Activated CD4-positive, alpha-beta memory T cell treated with anti-CD3 and anti-CD28 coated beads for 36 hours (primary cell): ENCODE results near the gene CIDEC. TPM values are rescaled to one million over a fixed set of nuclear protein-coding genes. Genes with fewer than 3 reads are reported as not detected.
"Not testable (repeated sequence)": the region's sequence is repeated elsewhere in the genome, so short reads cannot be mapped to it uniquely, and the experiment has no call there.

Experiments used
- CTCF ChIA-PET: fragments of 350-600 bp; sonication (Branson Sonifier 250); formaldehyde crosslinking; loops from one replicate; lab custom pipeline; 2021; ENCODE audit warnings: antibody characterized with exemption, inconsistent platforms; lab: Charles Lee
- POLR2A ChIA-PET: fragments of 350-600 bp; sonication (Branson Sonifier 250); formaldehyde crosslinking; loops from one replicate; lab custom pipeline; 2021; ENCODE audit warnings: antibody characterized with exemption; lab: Charles Lee
- DNase-seq: peaks from one replicate; pipeline ENCODE4 v3.0.0-alpha.2; 2020
- H3K27ac Mint-ChIP-seq: one replicate; pipeline ENCODE4 v1.8.0; 2021; ENCODE audit warnings: mixed read lengths
- H3K27me3 Mint-ChIP-seq: one replicate; pipeline ENCODE4 v1.8.0; 2021; ENCODE audit warnings: mixed read lengths
- H3K36me3 Mint-ChIP-seq: one replicate; pipeline ENCODE4 v1.8.0; 2021; ENCODE audit warnings: mixed read lengths
- H3K4me1 Mint-ChIP-seq: one replicate; pipeline ENCODE4 v1.8.0; 2021; ENCODE audit warnings: low read depth, mixed read lengths
- H3K4me3 Mint-ChIP-seq: one replicate; pipeline ENCODE4 v1.8.0; 2021; ENCODE audit warnings: mild to moderate bottlenecking, mixed read lengths
- H3K9me3 Mint-ChIP-seq: one replicate; pipeline ENCODE4 v1.8.0; 2021; ENCODE audit warnings: mixed read lengths
- intact Hi-C: fragments of 100-400 bp; cut with micrococcal nuclease; formaldehyde crosslinking; loops from one replicate; pipeline ENCODE4 v1.15.1; 2023
- total RNA-seq, 2 experiments: library from RNA; stranded (reverse); gene quantifications; one replicate each; pipeline ENCODE4 v1.2.3, GENCODE V29; 2021

Gene CIDEC
- total RNA-seq, 2 experiments from 2014 or later = not detected

DNA sequence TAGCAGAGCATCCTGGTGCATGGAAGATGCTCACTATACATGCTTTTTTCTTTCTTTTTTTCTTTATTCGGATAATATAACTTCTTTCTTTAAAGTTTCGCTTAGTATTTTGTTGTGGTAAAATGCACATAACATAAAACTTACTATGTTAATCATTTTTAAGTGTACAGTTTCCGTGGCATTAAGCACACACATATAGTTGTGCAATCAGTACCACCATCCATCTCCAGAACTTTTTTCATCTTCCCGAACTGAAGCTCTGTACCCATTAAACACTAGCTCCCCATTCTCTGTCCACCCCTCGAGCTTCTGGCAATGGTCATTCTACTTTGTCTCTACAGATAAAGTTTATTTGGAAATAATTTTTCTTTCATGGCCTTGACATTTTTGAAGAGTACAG is 9.4 kb upstream of the CIDEC start:
- peak overlapping the region; percentile 99 for H3K27ac Mint-ChIP-seq
- DNase-seq = no peak
- peaks cover 27% of the 10 kb centered on the region for H3K36me3 Mint-ChIP-seq
- H3K27me3 Mint-ChIP-seq = no peaks in the 10 kb centered on the region
- intact Hi-C loops = no loop called here
- ChIA-PET CTCF (interaction anchor here (1.4 kb wide), 1 partner anchor 41 kb away, joined by 3 read pairs; no protein-coding TSS in a partner anchor), POLR2A (interaction anchor here (2.8 kb wide), 1 partner anchor 43 kb away, joined by 24 read pairs; the partner anchor contains the start of gene CRELD1)
- peaks cover 24% of the 10 kb centered on the region for H3K4me1 Mint-ChIP-seq
- H3K9me3 Mint-ChIP-seq = no peaks in the 10 kb centered on the region
- peak overlapping the region; percentile 99 for H3K4me3 Mint-ChIP-seq

DNA sequence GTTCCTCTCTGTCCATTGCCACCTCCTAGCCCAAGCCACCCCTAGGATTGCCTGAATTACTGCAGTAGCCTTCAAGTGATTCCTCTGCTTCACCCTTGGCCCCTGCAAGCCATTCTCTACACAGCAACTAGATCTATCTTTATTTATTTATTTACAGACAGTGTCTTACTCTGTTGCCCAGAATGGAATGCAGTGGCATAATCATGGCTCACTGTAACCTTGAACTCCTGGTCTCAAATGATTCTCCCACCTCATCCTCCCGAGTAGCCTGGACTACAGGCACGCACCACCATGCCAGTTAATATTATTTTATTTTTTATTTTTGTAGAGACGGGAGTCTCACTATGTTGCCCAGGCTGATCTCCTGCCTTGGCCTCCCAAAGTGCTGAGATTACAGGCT is 8.5 kb upstream of the CIDEC start:
- CTCF ChIA-PET = interaction anchor here (1.4 kb wide), 1 partner anchor 40 kb away, joined by 3 read pairs; no protein-coding TSS in a partner anchor
- intact Hi-C loops = no loop called here
- H3K4me3 Mint-ChIP-seq = no peak overlapping the region
- no peak for DNase-seq
- no peaks in the 10 kb centered on the region for H3K27me3 Mint-ChIP-seq
- H3K27ac Mint-ChIP-seq = no peak overlapping the region
- peaks cover 20% of the 10 kb centered on the region for H3K36me3 Mint-ChIP-seq
- no peaks in the 10 kb centered on the region for H3K9me3 Mint-ChIP-seq
- POLR2A ChIA-PET = no interaction called here
- peaks cover 17% of the 10 kb centered on the region for H3K4me1 Mint-ChIP-seq

DNA sequence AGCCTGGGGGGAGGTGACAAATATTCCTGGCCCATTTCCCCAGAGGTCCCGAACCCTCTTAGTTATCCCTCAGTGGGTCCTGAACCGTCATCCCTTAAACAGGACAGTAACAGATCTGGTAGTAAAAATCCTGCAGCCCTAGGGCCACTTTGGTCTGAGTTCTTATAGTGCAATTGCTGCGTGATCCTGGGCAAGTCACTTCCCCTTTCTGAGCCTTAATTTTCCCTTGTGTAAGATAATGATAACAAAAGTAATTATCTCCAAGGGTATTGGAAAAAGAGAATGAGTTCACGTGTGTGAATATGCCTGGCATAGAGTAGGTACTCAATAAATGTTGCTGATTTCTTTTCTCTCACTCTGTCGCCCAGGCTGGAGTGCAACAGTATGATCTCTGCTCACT is 7.4 kb upstream of the CIDEC start:
- no peaks in the 10 kb centered on the region for H3K27me3 Mint-ChIP-seq
- POLR2A ChIA-PET = no interaction called here
- H3K36me3 Mint-ChIP-seq = peaks cover 11% of the 10 kb centered on the region

DNA sequence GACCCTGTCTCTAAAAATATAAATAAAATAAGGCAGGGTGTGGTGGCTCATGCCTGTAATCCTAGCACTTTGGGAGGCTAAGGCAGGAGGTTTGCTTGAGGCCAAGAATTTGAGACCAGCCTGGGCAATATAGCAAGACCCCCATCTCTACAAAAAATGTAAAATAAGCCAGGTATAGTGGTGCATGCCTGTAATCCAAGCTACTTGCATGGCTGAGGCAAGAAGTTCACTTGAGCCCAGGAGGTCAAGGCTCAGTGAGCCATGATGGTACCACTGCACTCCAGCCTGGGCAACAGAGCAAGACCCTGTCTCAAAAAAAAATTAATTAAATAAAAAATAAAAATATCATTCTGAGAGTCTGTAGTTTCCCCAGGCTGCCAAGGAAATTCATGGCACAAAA is 6.3 kb upstream of the CIDEC start:
- CTCF ChIA-PET = interaction anchor here (0.6 kb wide), 1 partner anchor 45 kb away, joined by 4 read pairs; no protein-coding TSS in a partner anchor
- DNase-seq = no peak
- peaks cover 2% of the 10 kb centered on the region for H3K4me1 Mint-ChIP-seq
- intact Hi-C loops = no loop called here
- peaks cover 5% of the 10 kb centered on the region for H3K36me3 Mint-ChIP-seq
- no peak overlapping the region for H3K27ac Mint-ChIP-seq
- no peak overlapping the region for H3K4me3 Mint-ChIP-seq
- POLR2A ChIA-PET = no interaction called here
- no peaks in the 10 kb centered on the region for H3K9me3 Mint-ChIP-seq
- no peaks in the 10 kb centered on the region for H3K27me3 Mint-ChIP-seq

More for the DNA sequence above, 7.4 kb upstream of the CIDEC start:
- DNase-seq = no peak
- CTCF ChIA-PET = no interaction called here
- H3K4me3 Mint-ChIP-seq = no peak overlapping the region
- H3K27ac Mint-ChIP-seq = no peak overlapping the region
- intact Hi-C loops = no loop called here
- H3K4me1 Mint-ChIP-seq = peaks cover 8% of the 10 kb centered on the region
- no peaks in the 10 kb centered on the region for H3K9me3 Mint-ChIP-seq

DNA sequence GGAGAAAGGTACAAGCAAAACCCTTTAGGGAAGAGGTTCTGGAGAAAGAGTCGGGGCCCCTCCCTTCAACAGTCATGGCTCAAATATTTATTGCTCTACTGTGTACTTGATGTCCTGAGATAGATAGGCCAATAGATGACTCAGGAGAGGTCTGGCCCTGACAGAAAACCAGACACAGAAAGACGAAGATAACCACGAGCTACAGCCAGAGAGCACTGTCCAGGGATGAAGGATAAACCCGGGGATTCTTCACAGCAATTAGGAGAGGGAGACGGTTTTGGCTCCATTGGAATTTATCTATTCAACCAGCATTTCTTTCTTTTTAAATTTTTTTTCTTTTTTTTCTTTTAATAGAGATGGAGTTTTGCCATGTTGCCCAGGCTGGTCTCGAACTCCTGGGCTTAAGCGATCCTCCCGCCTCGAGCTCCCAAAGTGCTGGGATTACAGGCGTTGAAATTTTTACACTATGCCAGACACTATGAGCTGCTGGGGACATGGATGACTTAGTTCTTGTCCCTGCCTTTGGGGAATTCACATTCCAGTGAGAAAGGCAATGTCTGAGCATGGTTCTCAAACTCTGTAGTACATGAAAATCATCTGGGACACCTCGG is 4.6 kb upstream of the CIDEC start:
- Mint-ChIP-seq H3K27ac (no peak overlapping the region), H3K4me1 (no peaks in the 10 kb centered on the region), H3K36me3 (no peaks in the 10 kb centered on the region), H3K9me3 (no peaks in the 10 kb centered on the region), H3K4me3 (no peak overlapping the region), H3K27me3 (no peaks in the 10 kb centered on the region)
- POLR2A ChIA-PET = no interaction called here
- intact Hi-C loops = no loop called here
- CTCF ChIA-PET = interaction anchor here (1.1 to 2.0 kb wide), 3 partner anchors 36 to 157 kb away, joined by 3 to 9 read pairs (median 3); partner anchors contain the start of gene CRELD1
- no peak for DNase-seq

DNA sequence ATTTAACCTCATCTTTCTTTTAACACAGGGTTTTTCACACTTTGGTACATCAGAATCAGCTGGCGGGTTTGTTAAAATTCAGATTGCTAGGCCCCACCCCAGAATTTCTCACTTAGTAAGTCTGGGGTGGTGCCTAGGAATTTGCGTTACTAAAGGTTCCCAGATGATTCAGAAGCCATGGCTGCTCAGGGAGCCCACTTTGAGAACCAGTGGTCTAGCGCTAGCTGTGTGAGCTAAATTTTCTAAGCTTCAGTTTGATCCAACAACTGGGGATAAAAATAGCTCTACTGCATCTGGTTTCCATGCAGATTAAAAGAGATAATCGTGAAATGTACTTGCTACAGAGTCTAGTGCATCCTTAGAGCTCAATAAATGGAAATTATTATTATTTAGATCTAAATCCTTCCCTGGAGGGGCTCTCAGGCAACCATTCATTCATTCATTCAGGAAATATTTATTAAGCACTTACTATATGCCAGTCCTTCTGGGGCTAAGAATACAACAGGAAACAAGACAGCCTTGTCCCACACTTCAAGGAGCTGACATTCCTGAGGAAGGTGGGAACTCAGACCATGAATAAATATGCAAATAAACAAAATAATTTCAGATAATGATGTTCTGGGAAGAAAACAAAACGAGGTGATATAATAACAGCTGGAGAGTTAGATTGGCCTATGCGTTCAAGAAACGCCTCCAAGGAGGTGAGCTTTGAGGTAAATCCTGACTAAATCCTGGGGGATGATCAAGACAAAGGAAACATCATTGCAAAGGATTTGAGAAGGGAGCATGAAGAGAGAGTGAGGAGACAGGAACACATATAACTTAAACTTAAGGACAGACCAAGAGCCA is 3.9 kb upstream of the CIDEC start:
- ChIA-PET CTCF (interaction anchor here (1.1 to 2.0 kb wide), 2 partner anchors 49 to 157 kb away, joined by 3 to 9 read pairs; partner anchors contain the start of gene CRELD1), POLR2A (interaction anchor here (0.7 kb wide), 2 partner anchors 24 to 75 kb away, joined by 3 read pairs; no protein-coding TSS in a partner anchor)
- Mint-ChIP-seq H3K4me1 (no peaks in the 10 kb centered on the region), H3K4me3 (no peak overlapping the region), H3K36me3 (no peaks in the 10 kb centered on the region), H3K27ac (no peak overlapping the region), H3K27me3 (no peaks in the 10 kb centered on the region), H3K9me3 (no peaks in the 10 kb centered on the region)
- intact Hi-C loops = no loop called here
- no peak for DNase-seq

DNA sequence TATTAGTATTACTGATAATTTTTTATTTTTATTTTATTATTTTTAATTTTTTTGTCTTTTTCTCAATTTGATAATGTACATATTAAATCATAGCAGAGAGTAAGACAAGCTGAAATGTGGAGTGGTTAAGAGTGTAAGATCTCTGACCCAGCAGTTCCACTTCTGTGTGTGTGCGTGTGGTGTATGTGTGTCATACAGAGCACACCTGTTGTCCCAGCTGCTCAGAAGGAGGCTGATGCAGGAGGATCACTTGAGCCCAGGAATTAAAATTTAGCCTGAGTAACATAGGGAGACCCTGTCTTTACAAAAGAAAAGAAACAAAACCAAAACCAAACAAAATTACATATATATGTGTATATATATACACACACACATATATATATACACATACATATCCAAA is 1.4 kb upstream of the CIDEC start:
- Mint-ChIP-seq H3K27ac (no peak overlapping the region), H3K4me3 (no peak overlapping the region), H3K27me3 (no peaks in the 10 kb centered on the region), H3K4me1 (no peaks in the 10 kb centered on the region), H3K9me3 (no peaks in the 10 kb centered on the region), H3K36me3 (no peaks in the 10 kb centered on the region)
- DNase-seq = no peak
- CTCF ChIA-PET = no interaction called here
- POLR2A ChIA-PET = no interaction called here
- intact Hi-C loops = no loop called here

DNA sequence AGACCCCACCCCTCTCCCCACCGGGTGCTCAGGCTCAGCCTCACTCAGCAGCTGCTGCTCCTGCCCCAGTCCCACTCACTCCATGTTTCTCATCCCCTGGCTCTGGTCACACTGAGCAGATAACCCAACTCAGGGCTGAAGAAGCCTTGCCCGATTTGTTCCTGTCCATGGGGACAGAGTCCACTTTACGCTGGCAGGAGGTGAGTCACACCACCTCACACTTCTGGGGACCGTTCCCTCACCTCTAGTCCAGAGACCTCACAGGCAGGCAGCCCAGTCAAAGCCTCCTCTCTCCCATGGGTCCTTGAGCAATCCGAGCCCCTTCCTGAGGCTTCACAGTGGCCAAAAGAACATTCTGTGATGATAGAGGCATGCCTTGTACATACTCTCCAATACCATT is 1.4 kb downstream of the CIDEC start:
- no peaks in the 10 kb centered on the region for H3K4me1 Mint-ChIP-seq
- no peaks in the 10 kb centered on the region for H3K9me3 Mint-ChIP-seq
- H3K36me3 Mint-ChIP-seq = no peaks in the 10 kb centered on the region
- POLR2A ChIA-PET = no interaction called here
- H3K27me3 Mint-ChIP-seq = no peaks in the 10 kb centered on the region
- intact Hi-C loops = no loop called here
- DNase-seq = no peak
- H3K4me3 Mint-ChIP-seq = no peak overlapping the region
- no peak overlapping the region for H3K27ac Mint-ChIP-seq
- CTCF ChIA-PET = no interaction called here

DNA sequence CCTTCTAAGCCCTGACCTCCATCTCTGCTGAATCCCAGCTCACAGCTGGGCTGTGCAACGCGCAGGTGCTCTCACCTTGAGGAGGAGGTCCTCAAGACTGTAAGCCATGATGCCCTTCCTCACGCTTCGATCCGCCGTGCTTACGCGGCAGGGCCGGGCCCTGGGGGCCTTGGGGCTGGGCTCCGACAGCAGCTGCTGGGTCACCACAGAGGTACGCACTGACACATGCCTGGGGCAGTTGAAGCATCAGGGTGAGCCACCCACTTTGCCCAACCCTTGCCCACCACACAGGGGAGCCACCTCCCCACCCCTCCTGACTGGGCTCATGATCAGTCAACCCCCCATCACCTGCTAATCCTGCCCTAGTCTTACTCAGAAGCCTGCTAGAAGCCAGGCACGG is 3.1 kb downstream of the CIDEC start:
- Mint-ChIP-seq H3K4me3 (no peak overlapping the region), H3K4me1 (no peaks in the 10 kb centered on the region), H3K27ac (no peak overlapping the region), H3K36me3 (no peaks in the 10 kb centered on the region), H3K27me3 (no peaks in the 10 kb centered on the region), H3K9me3 (no peaks in the 10 kb centered on the region)
- ChIA-PET CTCF (interaction anchor here (1.2 kb wide), 1 partner anchor 56 kb away, joined by 3 read pairs; no protein-coding TSS in a partner anchor), POLR2A (no interaction called here)
- no peak for DNase-seq
- intact Hi-C loops = no loop called here

DNA sequence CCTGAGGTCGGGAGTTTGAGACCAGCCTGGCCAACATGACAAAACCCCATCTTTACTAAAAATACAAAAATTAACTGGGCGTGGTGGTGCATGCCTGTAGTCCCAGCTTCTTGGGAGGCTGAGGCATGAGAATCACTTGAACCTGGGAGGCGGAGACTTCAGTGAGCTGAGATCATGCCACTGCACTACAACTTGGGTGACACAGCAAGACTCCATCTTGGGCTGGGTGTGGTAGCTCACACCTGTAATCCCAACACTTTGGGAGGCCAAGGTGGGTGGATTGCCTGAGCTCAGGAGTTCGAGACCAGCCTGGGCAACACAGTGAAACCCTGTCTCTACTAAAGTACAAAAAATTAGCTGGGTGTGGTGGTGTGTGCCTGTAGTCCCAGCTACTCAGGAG is 3.8 kb downstream of the CIDEC start:
- CTCF ChIA-PET = interaction anchor here (1.2 kb wide), 1 partner anchor 57 kb away, joined by 3 read pairs; no protein-coding TSS in a partner anchor

DNA sequence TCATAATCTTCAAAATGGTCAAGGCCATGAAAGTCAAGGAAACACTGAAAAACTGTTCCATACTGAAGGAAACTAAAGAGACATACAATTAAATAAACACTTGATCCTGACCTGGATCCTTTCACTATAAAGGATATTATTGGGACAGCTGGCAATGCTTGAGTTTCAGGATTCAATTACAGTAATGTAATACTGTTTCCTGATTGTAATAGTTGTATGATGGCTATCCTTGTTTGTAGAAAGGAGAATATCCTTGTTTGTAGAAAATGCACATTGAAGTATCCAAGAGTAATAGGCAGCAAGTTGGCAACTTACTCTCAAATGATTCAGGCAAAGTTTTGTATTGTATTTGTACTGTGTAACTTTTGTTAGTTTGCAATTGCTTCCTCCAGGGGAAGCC is 4.6 kb downstream of the CIDEC start:
- Mint-ChIP-seq H3K36me3 (no peaks in the 10 kb centered on the region), H3K27ac (no peak overlapping the region), H3K27me3 (no peaks in the 10 kb centered on the region), H3K4me1 (no peaks in the 10 kb centered on the region), H3K4me3 (no peak overlapping the region), H3K9me3 (no peaks in the 10 kb centered on the region)
- POLR2A ChIA-PET = interaction anchor here (0.6 kb wide), 1 partner anchor 198 kb away, joined by 3 read pairs; no protein-coding TSS in a partner anchor
- intact Hi-C loops = no loop called here
- CTCF ChIA-PET = interaction anchor here (1.2 kb wide), 1 partner anchor 26 kb away, joined by 3 read pairs; no protein-coding TSS in a partner anchor
- no peak for DNase-seq

More for the DNA sequence above, 3.8 kb downstream of the CIDEC start:
- intact Hi-C loops, H3K27me3 Mint-ChIP-seq, H3K9me3 Mint-ChIP-seq, DNase-seq, H3K36me3 Mint-ChIP-seq, H3K27ac Mint-ChIP-seq, H3K4me1 Mint-ChIP-seq, H3K4me3 Mint-ChIP-seq, POLR2A ChIA-PET: not testable (repeated sequence)

DNA sequence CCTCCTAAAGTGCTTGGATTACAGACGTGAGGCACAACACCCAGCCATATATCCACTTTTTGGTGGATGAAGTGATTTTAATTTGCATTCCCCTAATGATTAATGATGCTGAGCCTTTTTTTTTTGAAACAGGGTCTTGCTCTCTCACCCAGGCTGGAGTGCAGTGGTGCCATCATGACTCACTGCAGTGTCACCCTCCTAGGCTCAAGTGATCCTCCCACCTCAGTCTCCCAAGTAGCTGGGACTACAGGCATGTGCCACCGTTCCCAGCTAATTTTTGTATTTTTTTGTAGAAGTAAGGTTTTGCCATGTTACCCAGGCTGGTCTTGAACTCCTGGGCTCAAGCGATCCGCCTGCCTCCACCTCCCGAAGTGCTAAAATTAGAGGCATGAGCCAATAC is 8.0 kb downstream of the CIDEC start:
- DNase-seq, H3K9me3 Mint-ChIP-seq, intact Hi-C loops, POLR2A ChIA-PET, H3K4me1 Mint-ChIP-seq, H3K27me3 Mint-ChIP-seq, H3K27ac Mint-ChIP-seq, H3K36me3 Mint-ChIP-seq, H3K4me3 Mint-ChIP-seq: not testable (repeated sequence)
- CTCF ChIA-PET = interaction anchor here (1.2 kb wide), 1 partner anchor 23 kb away, joined by 3 read pairs; no protein-coding TSS in a partner anchor
